SK-N-MC (cell line): ENCODE results near the gene ATP8B1.

Experiments used
- EZH2 ChIP-seq: fragments of 200-600 bp; sonication (generic); IDR thresholded peaks from one replicate; pipeline ENCODE4 v1.6.1; 2017; ENCODE audit warnings: antibody characterized with exemption
- POLR2AphosphoS5 ChIP-seq: IDR thresholded peaks from 2 replicates; pipeline ENCODE4 v1.6.1; 2012; ENCODE audit warnings: mild to moderate bottlenecking, low read depth, low read length, borderline replicate concordance

DNA sequence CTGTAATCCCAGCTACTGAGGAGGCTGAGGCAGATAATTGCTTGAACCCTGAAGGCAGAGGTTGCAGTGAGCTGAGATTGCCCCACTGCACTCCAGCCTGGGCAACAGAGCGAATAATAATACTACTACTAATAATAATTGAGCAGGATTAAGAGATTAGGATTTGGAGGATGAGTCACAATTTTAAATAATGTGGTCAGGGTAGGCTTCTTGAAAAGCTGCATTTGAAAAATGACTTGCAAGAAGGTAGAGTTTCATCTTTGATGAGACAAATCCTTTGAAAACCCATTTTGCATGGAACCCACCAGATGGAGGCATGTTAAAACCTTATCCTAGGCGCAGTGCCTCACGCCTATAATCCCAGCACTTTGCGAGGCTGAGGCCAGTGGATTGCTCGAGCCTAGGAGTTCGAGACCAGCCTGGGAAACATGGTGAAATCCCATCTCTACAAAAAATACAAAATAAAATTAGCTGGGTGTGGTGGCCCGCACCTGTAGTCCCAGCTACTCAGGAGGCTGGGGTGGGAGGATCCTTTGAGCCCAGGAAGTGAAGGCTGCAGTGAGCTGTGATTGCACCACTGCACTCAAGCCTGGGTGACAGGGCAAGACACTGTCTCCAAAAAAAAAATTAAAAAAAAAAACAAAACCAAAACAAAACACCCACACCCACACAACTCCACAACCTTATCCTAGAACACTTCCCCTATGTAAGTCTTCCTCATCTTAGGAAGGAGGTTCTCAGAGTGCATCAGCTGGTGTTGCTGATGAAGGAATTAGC, 3.3 kb upstream of the ATP8B1 start:
- TF ChIP-seq EZH2 = no peak
- TF ChIP-seq POLR2AphosphoS5 = no peak
